ENCODE results near the gene OTUD5.

OTUD5 gene

DNA sequence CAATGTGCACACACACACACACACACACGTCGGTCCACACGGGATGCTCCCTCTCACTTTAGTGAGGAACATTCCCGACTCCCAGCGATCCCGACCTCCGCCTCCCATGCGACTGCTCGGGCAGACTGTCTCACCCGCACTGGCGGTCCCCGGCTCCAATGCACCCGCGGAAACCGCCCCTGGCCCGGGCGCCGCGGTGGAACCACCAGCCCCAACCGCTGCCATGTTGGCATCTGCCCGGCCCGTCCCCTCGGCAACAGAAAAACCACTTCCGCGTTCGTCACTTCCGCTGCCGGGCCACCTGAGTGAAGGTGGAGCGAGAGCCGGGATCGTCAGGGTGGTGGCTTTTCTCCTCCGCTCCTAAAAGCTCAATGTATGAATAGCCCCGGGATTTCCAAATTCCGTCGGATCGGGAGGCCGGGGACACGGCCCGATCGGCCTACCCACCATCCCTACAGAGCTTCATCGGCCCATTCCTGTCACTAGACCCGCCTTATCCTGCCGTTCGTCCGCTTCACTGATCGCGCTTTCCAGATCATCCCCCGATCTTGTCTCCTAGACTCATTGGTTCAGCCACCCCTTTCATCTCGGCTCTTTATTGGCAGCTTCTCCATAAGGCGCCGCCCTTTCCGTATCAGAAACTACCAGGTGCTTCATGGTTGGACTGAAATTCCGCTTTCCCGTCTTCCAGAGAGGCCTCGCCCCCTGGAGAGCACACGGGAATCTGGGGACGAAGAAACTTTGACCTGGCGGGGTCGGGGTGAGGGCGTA, 45.8 kb downstream of the OTUD5 start, which contains the start of gene SLC35A2 (continued):
- TF ChIP-seq YY2 (tag by site-specific recombination; IDR thresholded peaks at IDR 0.05) = peak; percentile 63
- peak; percentile 60 for TF ChIP-seq SP3 (tag by site-specific recombination; IDR thresholded peaks at IDR 0.05)
- TF ChIP-seq ZNF660 (tag by site-specific recombination; IDR thresholded peaks at IDR 0.05) = peak; percentile 43; the same call in 1 of the 2 replicates
- TF ChIP-seq ZNF792 (tag by site-specific recombination; IDR thresholded peaks at IDR 0.05) = peak; percentile 23; the same call in 1 of the 2 replicates
- TF ChIP-seq, protein P1, sequence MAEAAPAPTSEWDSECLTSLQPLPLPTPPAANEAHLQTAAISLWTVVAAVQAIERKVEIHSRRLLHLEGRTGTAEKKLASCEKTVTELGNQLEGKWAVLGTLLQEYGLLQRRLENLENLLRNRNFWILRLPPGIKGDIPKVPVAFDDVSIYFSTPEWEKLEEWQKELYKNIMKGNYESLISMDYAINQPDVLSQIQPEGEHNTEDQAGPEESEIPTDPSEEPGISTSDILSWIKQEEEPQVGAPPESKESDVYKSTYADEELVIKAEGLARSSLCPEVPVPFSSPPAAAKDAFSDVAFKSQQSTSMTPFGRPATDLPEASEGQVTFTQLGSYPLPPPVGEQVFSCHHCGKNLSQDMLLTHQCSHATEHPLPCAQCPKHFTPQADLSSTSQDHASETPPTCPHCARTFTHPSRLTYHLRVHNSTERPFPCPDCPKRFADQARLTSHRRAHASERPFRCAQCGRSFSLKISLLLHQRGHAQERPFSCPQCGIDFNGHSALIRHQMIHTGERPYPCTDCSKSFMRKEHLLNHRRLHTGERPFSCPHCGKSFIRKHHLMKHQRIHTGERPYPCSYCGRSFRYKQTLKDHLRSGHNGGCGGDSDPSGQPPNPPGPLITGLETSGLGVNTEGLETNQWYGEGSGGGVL (tag by site-specific recombination; IDR thresholded peaks at IDR 0.05) = 0 out of 2 replicates have a peak, but pooled peaks have one; percentile 38
- peak; percentile 97 for TF ChIP-seq ZSCAN4 (tag by site-specific recombination; IDR thresholded peaks at IDR 0.05)
- TF ChIP-seq ZNF580 (tag by site-specific recombination; IDR thresholded peaks at IDR 0.05) = 0 out of 2 replicates have a peak, but pooled peaks have one; percentile 22
- 0 out of 2 replicates have a peak, but pooled peaks have one; percentile 60 for TF ChIP-seq ZEB2 (tag by site-specific recombination; IDR thresholded peaks at IDR 0.05)
- peak; percentile 80 for TF ChIP-seq ZNF366 (tag by site-specific recombination; conservative IDR thresholded peaks at IDR 0.05)
- peak; percentile 56; the same call in 1 of the 2 replicates for TF ChIP-seq ZNF639 (tag by site-specific recombination; IDR thresholded peaks at IDR 0.05)
- TF ChIP-seq ZBTB21 (tag by site-specific recombination; IDR thresholded peaks at IDR 0.05) = 0 out of 2 replicates have a peak, but pooled peaks have one; percentile 38
- TF ChIP-seq, protein P2, sequence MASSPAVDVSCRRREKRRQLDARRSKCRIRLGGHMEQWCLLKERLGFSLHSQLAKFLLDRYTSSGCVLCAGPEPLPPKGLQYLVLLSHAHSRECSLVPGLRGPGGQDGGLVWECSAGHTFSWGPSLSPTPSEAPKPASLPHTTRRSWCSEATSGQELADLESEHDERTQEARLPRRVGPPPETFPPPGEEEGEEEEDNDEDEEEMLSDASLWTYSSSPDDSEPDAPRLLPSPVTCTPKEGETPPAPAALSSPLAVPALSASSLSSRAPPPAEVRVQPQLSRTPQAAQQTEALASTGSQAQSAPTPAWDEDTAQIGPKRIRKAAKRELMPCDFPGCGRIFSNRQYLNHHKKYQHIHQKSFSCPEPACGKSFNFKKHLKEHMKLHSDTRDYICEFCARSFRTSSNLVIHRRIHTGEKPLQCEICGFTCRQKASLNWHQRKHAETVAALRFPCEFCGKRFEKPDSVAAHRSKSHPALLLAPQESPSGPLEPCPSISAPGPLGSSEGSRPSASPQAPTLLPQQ (tag by site-specific recombination; IDR thresholded peaks at IDR 0.05) = 0 out of 2 replicates have a peak, but pooled peaks have one; percentile 12
- TF ChIP-seq ZNF571 (tag by site-specific recombination; IDR thresholded peaks at IDR 0.05) = no peak
- TF ChIP-seq IKZF3 (tag by site-specific recombination; IDR thresholded peaks at IDR 0.05) = 0 out of 2 replicates have a peak, but pooled peaks have one; percentile 42
- TF ChIP-seq KLF16 (tag by site-specific recombination; IDR thresholded peaks at IDR 0.05) = peak; percentile 66; the same call in 1 of the 2 replicates
- 0 out of 2 replicates have a peak, but pooled peaks have one; percentile 34 for TF ChIP-seq ZNF324 (tag by site-specific recombination; IDR thresholded peaks at IDR 0.05)
- no peak for TF ChIP-seq ZNF768 (tag by site-specific recombination; IDR thresholded peaks at IDR 0.05)
- TF ChIP-seq, protein P3, sequence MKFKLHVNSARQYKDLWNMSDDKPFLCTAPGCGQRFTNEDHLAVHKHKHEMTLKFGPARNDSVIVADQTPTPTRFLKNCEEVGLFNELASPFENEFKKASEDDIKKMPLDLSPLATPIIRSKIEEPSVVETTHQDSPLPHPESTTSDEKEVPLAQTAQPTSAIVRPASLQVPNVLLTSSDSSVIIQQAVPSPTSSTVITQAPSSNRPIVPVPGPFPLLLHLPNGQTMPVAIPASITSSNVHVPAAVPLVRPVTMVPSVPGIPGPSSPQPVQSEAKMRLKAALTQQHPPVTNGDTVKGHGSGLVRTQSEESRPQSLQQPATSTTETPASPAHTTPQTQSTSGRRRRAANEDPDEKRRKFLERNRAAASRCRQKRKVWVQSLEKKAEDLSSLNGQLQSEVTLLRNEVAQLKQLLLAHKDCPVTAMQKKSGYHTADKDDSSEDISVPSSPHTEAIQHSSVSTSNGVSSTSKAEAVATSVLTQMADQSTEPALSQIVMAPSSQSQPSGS (tag by site-specific recombination; IDR thresholded peaks at IDR 0.05; ENCODE audit: low read depth) = no peak
- no peak for TF ChIP-seq ZNF473 (tag by site-specific recombination; IDR thresholded peaks at IDR 0.05)
- TF ChIP-seq ZNF600 (tag by site-specific recombination; IDR thresholded peaks at IDR 0.05) = 0 out of 2 replicates have a peak, but pooled peaks have one; percentile 17
- no peak for TF ChIP-seq ZFP69B (tag by site-specific recombination; IDR thresholded peaks at IDR 0.05)
- TF ChIP-seq ZNF2 (tag by site-specific recombination; IDR thresholded peaks at IDR 0.05) = 0 out of 2 replicates have a peak, but pooled peaks have one; percentile 49
- TF ChIP-seq, protein P4, sequence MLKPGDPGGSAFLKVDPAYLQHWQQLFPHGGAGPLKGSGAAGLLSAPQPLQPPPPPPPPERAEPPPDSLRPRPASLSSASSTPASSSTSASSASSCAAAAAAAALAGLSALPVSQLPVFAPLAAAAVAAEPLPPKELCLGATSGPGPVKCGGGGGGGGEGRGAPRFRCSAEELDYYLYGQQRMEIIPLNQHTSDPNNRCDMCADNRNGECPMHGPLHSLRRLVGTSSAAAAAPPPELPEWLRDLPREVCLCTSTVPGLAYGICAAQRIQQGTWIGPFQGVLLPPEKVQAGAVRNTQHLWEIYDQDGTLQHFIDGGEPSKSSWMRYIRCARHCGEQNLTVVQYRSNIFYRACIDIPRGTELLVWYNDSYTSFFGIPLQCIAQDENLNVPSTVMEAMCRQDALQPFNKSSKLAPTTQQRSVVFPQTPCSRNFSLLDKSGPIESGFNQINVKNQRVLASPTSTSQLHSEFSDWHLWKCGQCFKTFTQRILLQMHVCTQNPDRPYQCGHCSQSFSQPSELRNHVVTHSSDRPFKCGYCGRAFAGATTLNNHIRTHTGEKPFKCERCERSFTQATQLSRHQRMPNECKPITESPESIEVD (tag by site-specific recombination; IDR thresholded peaks at IDR 0.05) = no peak
- TF ChIP-seq ZNF394 (tag by site-specific recombination; IDR thresholded peaks at IDR 0.05; ENCODE audit: borderline replicate concordance) = peak; percentile 39; the same call in 1 of the 2 replicates
- TF ChIP-seq ZNF449 (tag by site-specific recombination; IDR thresholded peaks at IDR 0.05) = no peak
- peak; percentile 88 for TF ChIP-seq SP2 (tag by site-specific recombination; IDR thresholded peaks at IDR 0.05)
- peak; percentile 66 for TF ChIP-seq ZXDB (tag by site-specific recombination; IDR thresholded peaks at IDR 0.05)
- no peak; the same call in 1 of the 2 replicates for TF ChIP-seq KLF10 (tag by site-specific recombination; IDR thresholded peaks at IDR 0.05)
